Measurements from ENCODE around the gene MEIOB.
A peak's percentile ranks its signal among the peaks of the same experiment; 100 is the strongest.

DNA sequence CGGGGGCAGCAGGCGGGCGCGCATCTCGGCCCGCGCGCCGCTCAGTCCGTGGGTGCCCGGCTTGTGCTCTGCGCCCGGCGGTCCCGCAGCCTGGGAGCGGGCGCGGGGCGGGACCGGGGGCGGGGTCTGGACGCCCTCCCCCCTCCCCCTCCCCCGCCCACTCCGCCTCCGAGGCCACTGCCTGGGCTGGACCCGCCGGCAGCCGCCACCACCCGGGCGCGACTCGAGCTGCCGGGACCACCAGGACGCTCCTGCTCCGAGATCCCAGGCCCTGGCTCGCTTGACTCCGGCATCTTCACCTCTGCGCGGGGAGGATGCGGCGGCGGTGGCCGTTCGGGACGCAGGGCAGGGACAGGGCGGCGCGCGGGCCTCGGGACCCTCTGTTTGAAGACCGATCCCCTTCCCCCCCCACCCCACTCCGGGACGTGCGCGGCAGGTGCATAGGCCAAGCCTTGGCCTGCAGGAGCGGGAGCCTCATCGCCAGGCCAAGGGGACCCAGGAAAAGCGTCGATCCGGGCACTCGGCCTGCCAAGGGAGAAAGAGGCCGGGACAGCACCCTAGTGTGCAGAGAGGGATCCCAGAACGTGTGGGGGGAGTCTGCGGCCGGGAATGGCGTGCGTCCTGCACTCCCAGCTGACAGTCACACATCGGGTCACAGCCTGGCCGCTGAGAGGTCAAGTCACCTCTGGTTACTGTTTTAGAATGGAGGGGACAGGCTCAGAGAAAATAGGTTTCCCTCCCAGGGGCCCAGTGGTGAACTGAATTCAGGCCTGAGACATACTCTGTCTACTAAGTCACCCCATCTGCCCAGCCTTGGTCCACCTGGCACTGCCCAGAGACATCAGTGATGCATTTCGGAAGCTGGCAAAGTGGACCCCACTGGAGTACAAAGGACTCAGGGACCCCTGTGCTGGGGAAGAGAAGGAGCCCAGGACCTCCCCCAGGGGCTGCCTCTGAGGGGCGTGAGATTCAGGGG is 46.7 kb upstream of the MEIOB start, which contains the start of gene HS3ST6:
- peak; percentile 12 for TF ChIP-seq EZH2 (IDR thresholded peaks at IDR 0.05; ENCODE audit: insufficient read depth, poor library complexity, severe bottlenecking)
- TF ChIP-seq EZH2phosphoT487 (IDR thresholded peaks at IDR 0.05; ENCODE audit: insufficient read depth, low read depth) = no peak
